H9 (cell line): ENCODE data around the gene EXOSC10. TPM values are rescaled to one million over a fixed set of nuclear protein-coding genes. Genes with fewer than 3 reads are reported as not detected.
"Not testable (repeated sequence)": the region's sequence is repeated elsewhere in the genome, so short reads cannot be mapped to it uniquely, and the experiment has no call there.

Source experiments
- DNase-seq: peaks from one replicate; pipeline ENCODE4 v3.0.0-alpha.2; 2017
- H2AFZ ChIP-seq: one replicate; pipeline ENCODE4 v1.6.1; 2013; ENCODE audit warnings: mild to moderate bottlenecking, low read length, control low read depth, moderate library complexity
- H2AK5ac ChIP-seq: 2 replicates; pipeline ENCODE4 v1.6.1; 2013; ENCODE audit warnings: low read length, control low read depth, mixed read lengths; ENCODE audit not compliant: insufficient read length
- H2BK120ac ChIP-seq: one replicate; pipeline ENCODE4 v1.6.1; 2013; ENCODE audit warnings: low read depth, mild to moderate bottlenecking, low read length, control low read depth, inconsistent platforms; ENCODE audit not compliant: poor library complexity, severe bottlenecking
- H2BK12ac ChIP-seq: 2 replicates; pipeline ENCODE4 v1.6.1; 2013; ENCODE audit warnings: low read length, control low read depth, mixed read lengths, low read depth; ENCODE audit not compliant: insufficient read length
- H2BK15ac ChIP-seq: 2 replicates; pipeline ENCODE4 v1.6.1; 2013; ENCODE audit warnings: low read depth, low read length, control low read depth
- H2BK20ac ChIP-seq: one replicate; pipeline ENCODE4 v1.6.1; 2013; ENCODE audit warnings: low read depth, mild to moderate bottlenecking, low read length, control low read depth, inconsistent platforms; ENCODE audit not compliant: poor library complexity, severe bottlenecking
- H2BK5ac ChIP-seq: 2 replicates; pipeline ENCODE4 v1.6.1; 2013; ENCODE audit warnings: low read length, control low read depth, mixed read lengths; ENCODE audit not compliant: insufficient read length
- H3K14ac ChIP-seq: 2 replicates; pipeline ENCODE4 v1.6.1; 2013; ENCODE audit warnings: low read length, control low read depth; ENCODE audit not compliant: insufficient read depth
- H3K18ac ChIP-seq: 2 replicates; pipeline ENCODE4 v1.6.1; 2013; ENCODE audit warnings: low read depth, mild to moderate bottlenecking, mixed read lengths, low read length, control low read depth; ENCODE audit not compliant: insufficient read length
- H3K23ac ChIP-seq: 2 replicates; pipeline ENCODE4 v1.6.1; 2013; ENCODE audit warnings: low read length, control low read depth, mixed read lengths, low read depth; ENCODE audit not compliant: insufficient read length
- H3K23me2 ChIP-seq: 2 replicates; pipeline ENCODE4 v1.6.1; 2013; ENCODE audit warnings: low read depth, mild to moderate bottlenecking, mixed read lengths, low read length, control low read depth; ENCODE audit not compliant: insufficient read length, poor library complexity, severe bottlenecking
- H3K27ac ChIP-seq: 2 replicates; pipeline ENCODE4 v1.5.1; 2013; ENCODE audit warnings: low read length, control low read depth, mixed read lengths, low read depth; ENCODE audit not compliant: insufficient read length
- H3K27me3 ChIP-seq: 2 replicates; pipeline ENCODE4 v1.6.1; 2013; ENCODE audit warnings: low read length, control low read depth, inconsistent platforms; ENCODE audit not compliant: insufficient read depth
- H3K4ac ChIP-seq: 2 replicates; pipeline ENCODE4 v1.6.1; 2013; ENCODE audit warnings: low read depth, mild to moderate bottlenecking, control low read depth, inconsistent platforms, low read length, moderate library complexity
- H3K4me1 ChIP-seq: 2 replicates; pipeline ENCODE4 v1.6.1; 2013; ENCODE audit warnings: low read length, control low read depth, inconsistent platforms; ENCODE audit not compliant: insufficient read depth
- H3K4me2 ChIP-seq: 2 replicates; pipeline ENCODE4 v1.6.1; 2013; ENCODE audit warnings: low read length, control low read depth, mixed read lengths; ENCODE audit not compliant: insufficient read length, insufficient read depth
- H3K56ac ChIP-seq: 2 replicates; pipeline ENCODE4 v1.6.1; 2013; ENCODE audit warnings: low read depth, mild to moderate bottlenecking, mixed read lengths, low read length, control low read depth; ENCODE audit not compliant: insufficient read length
- H3K79me1 ChIP-seq: 2 replicates; pipeline ENCODE4 v1.6.1; 2013; ENCODE audit warnings: low read depth, mild to moderate bottlenecking, moderate library complexity, low read length, control low read depth, inconsistent platforms; ENCODE audit not compliant: insufficient read depth, poor library complexity, severe bottlenecking
- H3K79me2 ChIP-seq: 2 replicates; pipeline ENCODE4 v1.6.1; 2013; ENCODE audit warnings: low read length, control low read depth, inconsistent platforms; ENCODE audit not compliant: insufficient read depth
- H3K9ac ChIP-seq: 2 replicates; pipeline ENCODE4 v1.6.1; 2013; ENCODE audit warnings: low read length, control low read depth, mixed read lengths; ENCODE audit not compliant: insufficient read length; ENCODE audit errors: extremely low read depth
- H3K9me3 ChIP-seq: one replicate; pipeline ENCODE4 v1.6.1; 2013; ENCODE audit warnings: low read depth, low read length, inconsistent platforms; ENCODE audit not compliant: control insufficient read depth
- H3T11ph ChIP-seq: one replicate; pipeline ENCODE4 v1.6.1; 2013; ENCODE audit warnings: mild to moderate bottlenecking, low read length, control low read depth, inconsistent platforms
- H4K20me1 ChIP-seq: one replicate; pipeline ENCODE4 v1.6.1; 2013; ENCODE audit not compliant: control insufficient read depth, insufficient read length, insufficient read depth
- H4K5ac ChIP-seq: 2 replicates; pipeline ENCODE4 v1.6.1; 2013; ENCODE audit warnings: low read depth, mild to moderate bottlenecking, mixed read lengths, low read length, control low read depth; ENCODE audit not compliant: insufficient read length
- H4K8ac ChIP-seq: replicated peaks from 2 replicates; pipeline ENCODE4 v1.6.1; 2013; ENCODE audit warnings: low read length, control low read depth, mixed read lengths, low read depth; ENCODE audit not compliant: insufficient read length
- H4K91ac ChIP-seq: 2 replicates; pipeline ENCODE4 v1.6.1; 2013; ENCODE audit warnings: low read depth, mild to moderate bottlenecking, moderate library complexity, mixed read lengths, low read length, control low read depth; ENCODE audit not compliant: insufficient read length
- H3K27ac Mint-ChIP-seq, 3 experiments: 2 replicates in 2 of 3; 3 replicates in 1 of 3; pipeline ENCODE4 v1.8.0; 2020 to 2021; ENCODE audit warnings: mixed read lengths in 3 of 3, mild to moderate bottlenecking in 1 of 3, moderate library complexity in 1 of 3
- H3K27me3 Mint-ChIP-seq: 2 replicates; pipeline ENCODE4 v1.8.0; 2021; ENCODE audit warnings: low read depth, mild to moderate bottlenecking, moderate library complexity, mixed read lengths
- H3K36me3 Mint-ChIP-seq, 3 experiments: 2 replicates in 2 of 3; 3 replicates in 1 of 3; pipeline ENCODE4 v1.8.0; 2020 to 2021; ENCODE audit warnings: low read depth in 3 of 3, mixed read lengths in 3 of 3; ENCODE audit not compliant: insufficient read depth in 1 of 3
- H3K4me1 Mint-ChIP-seq, 2 experiments: 2 replicates each; pipeline ENCODE4 v1.8.0; 2020; ENCODE audit warnings: mixed read lengths in 2 of 2
- H3K4me3 Mint-ChIP-seq, 2 experiments: 2 replicates in 1 of 2; 3 replicates in 1 of 2; pipeline ENCODE4 v1.8.0; 2020 to 2021; ENCODE audit warnings: mild to moderate bottlenecking in 2 of 2, mixed read lengths in 2 of 2, moderate library complexity in 1 of 2
- H3K9me3 Mint-ChIP-seq, 2 experiments: 2 replicates in 1 of 2; 3 replicates in 1 of 2; pipeline ENCODE4 v1.8.0; 2020; ENCODE audit warnings: mild to moderate bottlenecking in 2 of 2, mixed read lengths in 2 of 2, moderate library complexity in 1 of 2
- CTCF ChIP-seq: fragments of 200-600 bp; sonication (generic); conservative IDR thresholded peaks from 3 replicates; pipeline ENCODE4 v1.8.0; 2021; ENCODE audit warnings: antibody characterized with exemption, mild to moderate bottlenecking
- WGBS: extraction: QIAGEN DNeasy Blood & Tissue Kit; methylation state at CpG from one replicate; pipeline ENCODE4 v1.1.7; 2013; ENCODE audit warnings: missing lambda C conversion rate, low lambda C conversion rate, mixed read lengths; ENCODE audit not compliant: insufficient read length; ENCODE audit errors: extremely low coverage; 5-methylcytosine and 5-hydroxymethylcytosine counted together
- total RNA-seq: library from RNA; stranded (reverse); gene quantifications from 2 replicates; pipeline ENCODE4 v1.2.1, GENCODE V29; 2021

Gene EXOSC10
- total RNA-seq, 1 experiment from 2014 or later, result 83.4 TPM

- H4K91ac ChIP-seq, result no peak overlapping the region
- H3K79me2 ChIP-seq, result no peaks in the 10 kb centered on the region
- Mint-ChIP-seq H3K4me1 (peaks cover 10 to 14% of the 10 kb centered on the region in 2 experiments), H3K36me3 (peaks cover 7 to 26% (median 18%) of the 10 kb centered on the region in 3 experiments; a peak in 6 of 7 replicates), H3K27ac (no peak overlapping the region), H3K9me3 (no peaks in the 10 kb centered on the region), H3K4me3 (0 out of 5 replicates have a peak overlapping the region, but pooled peaks of 1 of the 2 experiments have one; percentile 9), H3K27me3 (no peaks in the 10 kb centered on the region)
- no peak overlapping the region for H3K18ac ChIP-seq
- no peaks in the 10 kb centered on the region; the same call in 1 of the 2 replicates for H3K27me3 ChIP-seq
- no peak overlapping the region for H3K27ac ChIP-seq
- no peak overlapping the region for H2BK5ac ChIP-seq
- H3K9ac ChIP-seq, result no peak overlapping the region
- no peak overlapping the region for H2BK15ac ChIP-seq
- no peak for TF ChIP-seq CTCF
- H3K23me2 ChIP-seq, result no peaks in the 10 kb centered on the region
- H2BK20ac ChIP-seq, result no peak overlapping the region
- no peak overlapping the region for H3K4me2 ChIP-seq
- H2AFZ ChIP-seq, result no peak overlapping the region
- no peak for DNase-seq
- H3K9me3 ChIP-seq, result no peaks in the 10 kb centered on the region
- no peak overlapping the region for H2BK120ac ChIP-seq
- H3K79me1 ChIP-seq, result no peaks in the 10 kb centered on the region
- H3K4ac ChIP-seq, result no peak overlapping the region
- no peak overlapping the region; the same call in 1 of the 2 replicates for H3K14ac ChIP-seq
- no peaks in the 10 kb centered on the region for H4K20me1 ChIP-seq
- no peaks in the 10 kb centered on the region for H3K4me1 ChIP-seq
- no peak overlapping the region for H2AK5ac ChIP-seq
- no peak overlapping the region for H3K56ac ChIP-seq
- no CpG with 5 or more reads among the region's 19 CpGs for WGBS
- H4K8ac ChIP-seq, result no peak overlapping the region
- no peak overlapping the region for H4K5ac ChIP-seq
- H2BK12ac ChIP-seq, result no peak overlapping the region
- no peak overlapping the region for H3T11ph ChIP-seq
- H3K23ac ChIP-seq, result no peak overlapping the region
Measured at GRCh38 chr1:11051781-11052511, 47.7 kb downstream of the EXOSC10 start.

GRCh38 chr1:11051121-11051520, 48.5 kb downstream of the EXOSC10 start:
- not testable (repeated sequence) for H2BK20ac ChIP-seq, H3K18ac ChIP-seq, H2BK15ac ChIP-seq, H4K20me1 ChIP-seq, H4K8ac ChIP-seq, H3K79me2 ChIP-seq, H4K5ac ChIP-seq, H3K56ac ChIP-seq, H3K27ac Mint-ChIP-seq, H2BK12ac ChIP-seq, H3K23ac ChIP-seq, H3K79me1 ChIP-seq, H3K4me2 ChIP-seq, H3K27me3 Mint-ChIP-seq, H2AFZ ChIP-seq, H3K9ac ChIP-seq, H3K27me3 ChIP-seq, H3K4ac ChIP-seq, H3K27ac ChIP-seq, H3K14ac ChIP-seq, H3K4me3 Mint-ChIP-seq, H2AK5ac ChIP-seq, H3K23me2 ChIP-seq, H3K4me1 ChIP-seq, H4K91ac ChIP-seq, H3T11ph ChIP-seq, H2BK120ac ChIP-seq, H2BK5ac ChIP-seq, H3K9me3 ChIP-seq, H3K9me3 Mint-ChIP-seq, DNase-seq
- peaks cover 2 to 18% (median 10%) of the 10 kb centered on the region in 3 experiments; a peak in 6 of 7 replicates for H3K36me3 Mint-ChIP-seq
- no CpG with 5 or more reads among the region's 10 CpGs for WGBS
- peaks cover 10 to 14% of the 10 kb centered on the region in 2 experiments for H3K4me1 Mint-ChIP-seq
